Measurements from ENCODE around the gene PHF19.

Gene PHF19

GRCh38 chr9:120865809-120866208, 11.2 kb downstream of the PHF19 start:
- TF ChIP-seq CTCF (IDR thresholded peaks at IDR 0.05; ENCODE audit: low read depth, low read length, missing control alignments), result no peak
- no peak for DNase-seq (ENCODE audit: low read depth)

GRCh38 chr9:120865176-120865575, 11.8 kb downstream of the PHF19 start:
- no peak for DNase-seq (ENCODE audit: low read depth)
- no peak for TF ChIP-seq CTCF (IDR thresholded peaks at IDR 0.05; ENCODE audit: low read depth, low read length, missing control alignments)
- H3K4me3 ChIP-seq (ENCODE audit: low read depth, low read length), result no peak overlapping the region

More at GRCh38 chr9:120865809-120866208, 11.2 kb downstream of the PHF19 start:
- no peak overlapping the region for H3K4me3 ChIP-seq (ENCODE audit: low read depth, low read length)

DNA sequence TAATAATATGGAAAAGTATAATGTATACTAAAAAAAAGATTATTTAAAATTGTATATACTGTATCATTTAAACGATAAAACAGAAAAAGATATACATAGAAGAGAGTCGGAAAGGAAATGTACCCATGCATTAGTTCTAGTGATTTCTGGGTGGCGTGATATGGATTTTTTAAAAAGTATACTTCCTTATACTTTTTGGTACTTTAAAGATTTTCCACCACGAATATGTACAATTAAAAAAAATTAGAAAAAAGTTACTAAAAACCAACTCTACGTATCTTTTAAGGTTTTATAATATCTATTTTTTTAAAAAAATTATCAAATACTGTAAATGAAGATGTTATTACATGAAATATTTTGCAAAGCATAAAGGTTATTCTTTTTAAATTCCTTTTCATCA, 12.3 kb downstream of the PHF19 start:
- no peak for DNase-seq (ENCODE audit: low read depth)
- TF ChIP-seq CTCF (IDR thresholded peaks at IDR 0.05; ENCODE audit: low read depth, low read length, missing control alignments), result no peak
- H3K4me3 ChIP-seq (ENCODE audit: low read depth, low read length), result no peak overlapping the region

DNA sequence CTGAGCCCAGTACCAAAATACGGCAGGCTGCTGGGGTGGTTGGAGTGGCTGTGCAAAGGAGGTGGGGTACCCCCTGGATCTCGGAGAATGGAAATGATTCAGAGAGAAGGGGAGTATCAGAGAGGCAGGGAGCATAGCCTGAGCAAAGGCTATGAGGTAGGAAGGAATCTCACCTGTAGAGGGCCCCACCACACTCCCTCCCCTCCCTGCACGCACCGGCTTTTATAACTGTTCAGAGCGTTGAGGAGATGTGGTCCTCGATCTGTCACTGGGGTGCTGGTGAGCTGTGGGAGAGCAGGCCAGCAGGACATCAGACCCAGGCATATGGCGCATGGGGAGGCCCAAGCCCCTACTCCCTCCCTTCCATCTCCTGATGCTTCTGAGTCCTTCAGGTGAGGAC, 13.2 kb downstream of the PHF19 start:
- H3K4me3 ChIP-seq (ENCODE audit: low read depth, low read length), result no peak overlapping the region
- DNase-seq (ENCODE audit: low read depth), result no peak
- peak; percentile 9 for TF ChIP-seq CTCF (IDR thresholded peaks at IDR 0.05; ENCODE audit: low read depth, low read length, missing control alignments)

GRCh38 chr9:120862452-120862851, 14.5 kb downstream of the PHF19 start:
- TF ChIP-seq CTCF (IDR thresholded peaks at IDR 0.05; ENCODE audit: low read depth, low read length, missing control alignments), result no peak
- DNase-seq (ENCODE audit: low read depth), result no peak
- H3K4me3 ChIP-seq (ENCODE audit: low read depth, low read length), result no peak overlapping the region

GRCh38 chr9:120861935-120862334, 15.1 kb downstream of the PHF19 start:
- no peak for DNase-seq (ENCODE audit: low read depth)
- no peak overlapping the region for H3K4me3 ChIP-seq (ENCODE audit: low read depth, low read length)
- TF ChIP-seq CTCF (IDR thresholded peaks at IDR 0.05; ENCODE audit: low read depth, low read length, missing control alignments), result no peak

DNA sequence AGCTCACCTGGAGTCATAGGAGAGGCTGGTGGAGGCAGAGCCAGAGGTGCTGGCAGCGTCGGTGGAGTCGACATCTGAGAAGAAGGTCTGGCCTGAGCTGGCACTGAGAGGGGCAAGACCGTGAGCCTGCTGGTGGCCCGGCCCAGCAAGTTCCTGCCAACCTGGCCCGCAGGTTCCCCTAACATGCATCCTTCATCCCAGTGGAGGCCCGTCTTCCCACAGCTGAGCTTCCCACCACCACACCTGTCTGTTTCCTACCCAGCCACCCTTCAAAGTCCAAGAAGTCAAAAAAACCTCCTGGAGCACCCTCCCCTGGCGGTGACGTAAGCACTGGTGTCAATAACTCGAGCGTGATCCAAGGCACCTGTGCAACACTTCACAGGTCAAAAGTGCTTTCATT, 16.9 kb downstream of the PHF19 start:
- TF ChIP-seq CTCF (IDR thresholded peaks at IDR 0.05; ENCODE audit: low read depth, low read length, missing control alignments), result no peak
- no peak overlapping the region for H3K4me3 ChIP-seq (ENCODE audit: low read depth, low read length)
- DNase-seq (ENCODE audit: low read depth), result no peak
